Neural cell (in vitro differentiated cells): ENCODE results near the gene PADI6.

Source experiments
- EP300 ChIP-seq: fragments of 450-650 bp; conservative IDR thresholded peaks from 2 replicates; pipeline ENCODE4 v1.6.1; 2014; ENCODE audit warnings: antibody characterized with exemption, mild to moderate bottlenecking, moderate library complexity; ENCODE audit not compliant: poor library complexity, severe bottlenecking
- EZH2 ChIP-seq: fragments of 200-600, 300-800 bp; shearing (Covaris generic), sonication (generic); IDR thresholded peaks from 2 replicates; pipeline ENCODE4 v1.6.1; 2014; ENCODE audit warnings: antibody characterized with exemption, low read length, borderline replicate concordance, mild to moderate bottlenecking; ENCODE audit not compliant: insufficient read depth, poor library complexity, severe bottlenecking
- MXI1 ChIP-seq: fragments of 450-650 bp; conservative IDR thresholded peaks from 2 replicates; pipeline ENCODE4 v1.6.1; 2014; ENCODE audit warnings: antibody characterized with exemption, mild to moderate bottlenecking; ENCODE audit not compliant: poor library complexity, severe bottlenecking
- POLR2AphosphoS5 ChIP-seq: IDR thresholded peaks from 2 replicates; pipeline ENCODE4 v1.6.1; 2012
- RAD21 ChIP-seq: fragments of 450-650 bp; conservative IDR thresholded peaks from 2 replicates; pipeline ENCODE4 v1.6.1; 2014; ENCODE audit warnings: antibody characterized with exemption, mild to moderate bottlenecking, moderate library complexity
- SMC3 ChIP-seq: fragments of 450-650 bp; conservative IDR thresholded peaks from 2 replicates; pipeline ENCODE4 v1.6.1; 2014; ENCODE audit warnings: antibody characterized with exemption, mild to moderate bottlenecking, moderate library complexity; ENCODE audit not compliant: poor library complexity
- TAF1 ChIP-seq: IDR thresholded peaks from 2 replicates; pipeline ENCODE4 v1.6.1; 2012; ENCODE audit warnings: low read depth
- TF ChIP-seq, protein P1 (sequence below): fragments of 450-650 bp; IDR thresholded peaks from 2 replicates; pipeline ENCODE4 v1.5.1; 2014; ENCODE audit warnings: antibody characterized with exemption, mild to moderate bottlenecking, moderate library complexity; ENCODE audit not compliant: poor library complexity, severe bottlenecking
- TF ChIP-seq, protein P2 (sequence below): IDR thresholded peaks from 2 replicates; pipeline ENCODE4 v1.6.1; 2012; ENCODE audit warnings: borderline replicate concordance

DNA sequence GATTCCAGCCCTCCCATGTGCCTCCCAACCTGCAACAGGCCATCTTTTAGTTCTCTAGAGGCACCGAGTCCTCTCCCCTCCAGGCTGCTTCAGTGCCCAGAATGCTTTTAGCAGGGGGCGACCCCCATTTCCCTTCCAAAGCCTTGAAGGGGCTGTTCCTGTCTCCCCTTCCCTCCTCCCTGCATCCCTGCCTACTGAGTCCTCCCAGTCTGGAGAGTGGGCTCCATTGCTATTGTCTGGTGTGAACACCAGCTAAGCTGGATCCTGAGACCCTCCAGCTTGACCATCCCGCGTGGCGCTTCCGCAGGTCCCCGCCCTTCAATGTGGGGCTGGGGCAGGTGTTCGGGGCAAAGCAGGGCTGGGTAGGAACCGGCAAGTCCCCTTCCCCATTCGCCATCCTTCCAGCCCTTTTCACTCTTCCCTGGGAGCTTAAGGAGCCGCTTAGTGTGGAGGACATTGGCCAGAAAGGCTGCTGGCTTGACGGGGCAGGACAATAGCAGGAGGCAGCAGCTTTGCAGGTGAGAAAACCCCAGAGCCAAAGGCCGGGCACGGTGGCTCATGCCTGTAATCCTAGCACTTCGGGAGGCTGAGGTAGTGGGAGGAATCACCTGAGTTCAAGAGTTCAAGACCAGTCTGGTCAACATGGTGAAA, 32.2 kb downstream of the PADI6 start:
- TF ChIP-seq, protein P1, sequence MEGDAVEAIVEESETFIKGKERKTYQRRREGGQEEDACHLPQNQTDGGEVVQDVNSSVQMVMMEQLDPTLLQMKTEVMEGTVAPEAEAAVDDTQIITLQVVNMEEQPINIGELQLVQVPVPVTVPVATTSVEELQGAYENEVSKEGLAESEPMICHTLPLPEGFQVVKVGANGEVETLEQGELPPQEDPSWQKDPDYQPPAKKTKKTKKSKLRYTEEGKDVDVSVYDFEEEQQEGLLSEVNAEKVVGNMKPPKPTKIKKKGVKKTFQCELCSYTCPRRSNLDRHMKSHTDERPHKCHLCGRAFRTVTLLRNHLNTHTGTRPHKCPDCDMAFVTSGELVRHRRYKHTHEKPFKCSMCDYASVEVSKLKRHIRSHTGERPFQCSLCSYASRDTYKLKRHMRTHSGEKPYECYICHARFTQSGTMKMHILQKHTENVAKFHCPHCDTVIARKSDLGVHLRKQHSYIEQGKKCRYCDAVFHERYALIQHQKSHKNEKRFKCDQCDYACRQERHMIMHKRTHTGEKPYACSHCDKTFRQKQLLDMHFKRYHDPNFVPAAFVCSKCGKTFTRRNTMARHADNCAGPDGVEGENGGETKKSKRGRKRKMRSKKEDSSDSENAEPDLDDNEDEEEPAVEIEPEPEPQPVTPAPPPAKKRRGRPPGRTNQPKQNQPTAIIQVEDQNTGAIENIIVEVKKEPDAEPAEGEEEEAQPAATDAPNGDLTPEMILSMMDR = no peak
- TF ChIP-seq EZH2 (no peak), POLR2AphosphoS5 (no peak), MXI1 (no peak), TAF1 (no peak), RAD21 (no peak), SMC3 (no peak), EP300 (no peak)
- TF ChIP-seq, protein P2, sequence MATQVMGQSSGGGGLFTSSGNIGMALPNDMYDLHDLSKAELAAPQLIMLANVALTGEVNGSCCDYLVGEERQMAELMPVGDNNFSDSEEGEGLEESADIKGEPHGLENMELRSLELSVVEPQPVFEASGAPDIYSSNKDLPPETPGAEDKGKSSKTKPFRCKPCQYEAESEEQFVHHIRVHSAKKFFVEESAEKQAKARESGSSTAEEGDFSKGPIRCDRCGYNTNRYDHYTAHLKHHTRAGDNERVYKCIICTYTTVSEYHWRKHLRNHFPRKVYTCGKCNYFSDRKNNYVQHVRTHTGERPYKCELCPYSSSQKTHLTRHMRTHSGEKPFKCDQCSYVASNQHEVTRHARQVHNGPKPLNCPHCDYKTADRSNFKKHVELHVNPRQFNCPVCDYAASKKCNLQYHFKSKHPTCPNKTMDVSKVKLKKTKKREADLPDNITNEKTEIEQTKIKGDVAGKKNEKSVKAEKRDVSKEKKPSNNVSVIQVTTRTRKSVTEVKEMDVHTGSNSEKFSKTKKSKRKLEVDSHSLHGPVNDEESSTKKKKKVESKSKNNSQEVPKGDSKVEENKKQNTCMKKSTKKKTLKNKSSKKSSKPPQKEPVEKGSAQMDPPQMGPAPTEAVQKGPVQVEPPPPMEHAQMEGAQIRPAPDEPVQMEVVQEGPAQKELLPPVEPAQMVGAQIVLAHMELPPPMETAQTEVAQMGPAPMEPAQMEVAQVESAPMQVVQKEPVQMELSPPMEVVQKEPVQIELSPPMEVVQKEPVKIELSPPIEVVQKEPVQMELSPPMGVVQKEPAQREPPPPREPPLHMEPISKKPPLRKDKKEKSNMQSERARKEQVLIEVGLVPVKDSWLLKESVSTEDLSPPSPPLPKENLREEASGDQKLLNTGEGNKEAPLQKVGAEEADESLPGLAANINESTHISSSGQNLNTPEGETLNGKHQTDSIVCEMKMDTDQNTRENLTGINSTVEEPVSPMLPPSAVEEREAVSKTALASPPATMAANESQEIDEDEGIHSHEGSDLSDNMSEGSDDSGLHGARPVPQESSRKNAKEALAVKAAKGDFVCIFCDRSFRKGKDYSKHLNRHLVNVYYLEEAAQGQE = no peak
